IPS DF 6.9 (cell line): Measurements from ENCODE around the gene PDE6H.

ENCODE experiments used
- DNase-seq: peaks from one replicate; pipeline ENCODE4 v3.0.0-alpha.2; 2013; ENCODE audit warnings: low read depth, low spot score
- H3K27ac ChIP-seq: one replicate; pipeline ENCODE4 v1.5.1; 2013; ENCODE audit warnings: low read length, control low read depth
- H3K27me3 ChIP-seq: 2 replicates; pipeline ENCODE4 v1.6.1; 2013; ENCODE audit warnings: mild to moderate bottlenecking, low read length; ENCODE audit not compliant: control insufficient read depth, insufficient read depth
- H3K36me3 ChIP-seq: 2 replicates; pipeline ENCODE4 v1.6.1; 2013; ENCODE audit warnings: low read length; ENCODE audit not compliant: control insufficient read depth, insufficient read depth
- H3K4me1 ChIP-seq: 2 replicates; pipeline ENCODE4 v1.6.1; 2013; ENCODE audit warnings: low read length; ENCODE audit not compliant: control insufficient read depth, insufficient read depth
- H3K4me3 ChIP-seq: 2 replicates; pipeline ENCODE4 v1.5.1; 2013; ENCODE audit warnings: mild to moderate bottlenecking, low read length
- H3K9me3 ChIP-seq: 2 replicates; pipeline ENCODE4 v1.6.1; 2013; ENCODE audit warnings: low read length, inconsistent platforms; ENCODE audit not compliant: control insufficient read depth, insufficient read depth
- WGBS: extraction: QIAGEN DNeasy Blood & Tissue Kit; methylation state at CpG from one replicate; pipeline ENCODE4 v1.1.7; 2013; ENCODE audit warnings: mixed read lengths, missing lambda C conversion rate; ENCODE audit not compliant: insufficient read length, insufficient coverage; 5-methylcytosine and 5-hydroxymethylcytosine counted together

Gene PDE6H

DNA sequence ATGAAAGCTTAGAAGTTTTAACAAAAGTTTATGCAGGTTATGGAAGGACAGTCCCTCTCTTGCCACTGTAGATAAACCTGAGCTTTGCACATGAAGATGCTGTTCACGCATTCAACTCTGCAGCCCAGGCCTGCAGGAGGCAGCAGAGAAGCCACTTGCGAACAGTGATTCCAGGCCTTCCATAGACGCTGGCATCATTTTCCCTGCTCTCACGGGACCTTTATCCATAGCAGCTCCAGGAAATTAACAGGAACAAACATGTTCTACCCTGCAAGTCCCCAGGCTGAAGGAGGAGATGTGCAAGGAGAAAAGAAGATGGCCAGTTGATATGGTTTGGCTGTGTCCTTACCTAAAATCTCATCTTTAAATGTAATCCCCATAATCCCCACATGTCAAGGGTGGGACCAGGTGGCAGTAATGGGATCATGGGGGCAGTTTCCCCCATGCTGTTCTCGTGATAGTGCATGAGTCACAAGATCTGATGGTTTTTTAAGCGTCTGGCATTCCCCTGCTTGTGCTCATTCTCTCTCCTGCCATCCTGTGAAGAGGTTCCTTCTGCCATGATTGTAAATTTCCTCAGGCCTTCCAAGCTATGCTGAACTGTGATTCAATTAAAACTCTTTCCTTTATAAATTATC, 36.5 kb upstream of the PDE6H start:
- no peak for DNase-seq
- no CpG with 5 or more reads among the region's 6 CpGs for WGBS
- no peak overlapping the region for H3K27ac ChIP-seq
- H3K9me3 ChIP-seq: no peaks in the 10 kb centered on the region
- H3K4me1 ChIP-seq: no peaks in the 10 kb centered on the region
- no peaks in the 10 kb centered on the region for H3K27me3 ChIP-seq
- H3K4me3 ChIP-seq: no peak overlapping the region
- H3K36me3 ChIP-seq: no peaks in the 10 kb centered on the region

DNA sequence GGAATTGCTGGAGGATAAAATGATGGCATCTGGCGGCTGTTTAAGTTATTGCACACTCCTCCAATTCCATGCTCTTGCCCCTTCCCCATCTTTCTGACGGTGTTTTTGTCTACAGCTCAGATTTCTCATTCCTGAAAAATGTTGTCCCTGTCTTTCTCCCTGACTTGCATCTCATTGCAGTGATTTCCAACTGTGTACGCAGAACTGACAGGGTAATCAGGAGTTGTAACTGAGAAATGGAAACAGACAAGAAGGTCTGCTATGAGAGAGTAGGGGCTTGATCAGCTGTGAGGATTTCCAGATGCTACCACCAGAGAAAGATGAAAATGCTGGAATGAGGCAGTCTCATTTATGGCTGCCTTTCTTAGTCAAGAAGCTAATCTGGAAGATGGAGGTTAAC, 35.8 kb upstream of the PDE6H start:
- H3K4me1 ChIP-seq: no peaks in the 10 kb centered on the region
- H3K27me3 ChIP-seq: no peaks in the 10 kb centered on the region
- DNase-seq: no peak
- no peaks in the 10 kb centered on the region for H3K36me3 ChIP-seq
- H3K27ac ChIP-seq: no peak overlapping the region
- WGBS: no CpG with 5 or more reads among the region's 3 CpGs
- H3K9me3 ChIP-seq: no peaks in the 10 kb centered on the region
- no peak overlapping the region for H3K4me3 ChIP-seq

DNA sequence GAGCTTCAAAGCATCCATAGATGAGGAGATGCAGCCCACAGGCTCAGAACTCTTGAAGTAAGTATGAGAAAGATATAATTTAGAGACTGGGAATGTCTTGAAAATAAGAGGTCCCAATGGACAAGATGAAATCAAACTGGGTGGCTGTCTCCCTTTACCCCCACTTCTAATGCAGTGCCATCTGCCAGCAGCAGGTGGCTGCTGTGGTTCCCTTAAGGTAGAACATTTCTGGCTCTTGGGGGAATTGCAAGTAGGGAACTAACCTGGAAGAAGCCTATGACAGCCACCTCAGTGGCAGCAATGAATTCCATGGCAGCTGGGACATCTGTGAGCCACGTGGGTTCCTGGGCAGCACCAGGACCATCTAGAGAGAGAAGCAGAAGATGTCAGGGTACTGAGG, 35.2 kb upstream of the PDE6H start:
- DNase-seq: no peak
- Histone ChIP-seq H3K4me3 (no peak overlapping the region), H3K36me3 (no peaks in the 10 kb centered on the region), H3K27ac (no peak overlapping the region), H3K4me1 (no peaks in the 10 kb centered on the region), H3K9me3 (no peaks in the 10 kb centered on the region), H3K27me3 (no peaks in the 10 kb centered on the region)
- no CpG with 5 or more reads among the region's 1 CpG for WGBS

DNA sequence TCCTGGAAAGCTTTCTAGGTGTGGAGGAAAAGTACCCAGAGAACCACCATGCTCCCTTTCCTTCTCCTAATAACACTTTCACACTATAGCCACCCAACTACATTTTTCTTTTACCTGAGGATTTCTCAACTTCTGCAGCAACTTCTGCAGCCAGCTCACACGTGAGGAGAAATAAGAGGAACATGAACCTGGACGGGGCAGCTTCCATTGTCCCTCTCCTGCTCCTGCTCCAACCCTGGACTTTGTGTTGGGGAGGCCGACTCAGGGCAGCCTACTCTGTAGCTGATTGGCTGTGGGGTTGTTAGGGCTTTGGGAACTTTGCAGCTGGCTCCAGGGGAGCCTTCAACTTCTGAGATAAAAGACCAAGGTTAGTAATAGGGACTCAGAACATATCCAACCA, 34.5 kb upstream of the PDE6H start, which contains the start of gene ERP27:
TSS of gene ERP27 (minus strand) at position 237 of the 400 bp plus-strand sequence. CDS start at position 208, 29 bp downstream.
- H3K36me3 ChIP-seq: no peaks in the 10 kb centered on the region
- no peaks in the 10 kb centered on the region for H3K4me1 ChIP-seq
- H3K27ac ChIP-seq: no peak within 1 kb of the TSS
- no peak within 1 kb of the TSS for H3K4me3 ChIP-seq
- WGBS: no CpG with 5 or more reads among the region's 3 CpGs
- H3K27me3 ChIP-seq: no peaks in the 10 kb centered on the region
- DNase-seq: no peak
- no peaks in the 10 kb centered on the region for H3K9me3 ChIP-seq

DNA sequence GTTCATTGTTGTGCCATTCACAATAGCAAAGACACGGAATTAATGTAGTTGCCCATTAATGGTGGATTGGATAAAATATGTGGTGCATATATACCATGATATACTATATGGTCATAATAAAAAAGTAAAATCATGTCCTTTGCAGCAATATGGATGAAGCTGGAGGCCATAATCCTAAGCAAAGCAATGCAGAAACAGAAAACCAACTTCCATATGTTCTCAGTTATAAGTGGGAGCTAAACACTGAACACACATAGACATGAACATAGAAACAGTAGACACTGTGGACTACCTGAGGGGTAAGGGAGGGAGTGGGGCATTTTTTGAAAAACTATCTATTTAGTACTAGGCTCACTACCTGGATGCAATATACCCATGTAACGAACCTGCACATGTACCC, 31.5 kb upstream of the PDE6H start:
- no peak overlapping the region for H3K4me3 ChIP-seq
- no peaks in the 10 kb centered on the region for H3K36me3 ChIP-seq
- H3K27ac ChIP-seq: no peak overlapping the region
- H3K4me1 ChIP-seq: no peaks in the 10 kb centered on the region
- H3K9me3 ChIP-seq: no peaks in the 10 kb centered on the region
- no CpG with 5 or more reads among the region's 2 CpGs for WGBS
- H3K27me3 ChIP-seq: no peaks in the 10 kb centered on the region
- DNase-seq: no peak

DNA sequence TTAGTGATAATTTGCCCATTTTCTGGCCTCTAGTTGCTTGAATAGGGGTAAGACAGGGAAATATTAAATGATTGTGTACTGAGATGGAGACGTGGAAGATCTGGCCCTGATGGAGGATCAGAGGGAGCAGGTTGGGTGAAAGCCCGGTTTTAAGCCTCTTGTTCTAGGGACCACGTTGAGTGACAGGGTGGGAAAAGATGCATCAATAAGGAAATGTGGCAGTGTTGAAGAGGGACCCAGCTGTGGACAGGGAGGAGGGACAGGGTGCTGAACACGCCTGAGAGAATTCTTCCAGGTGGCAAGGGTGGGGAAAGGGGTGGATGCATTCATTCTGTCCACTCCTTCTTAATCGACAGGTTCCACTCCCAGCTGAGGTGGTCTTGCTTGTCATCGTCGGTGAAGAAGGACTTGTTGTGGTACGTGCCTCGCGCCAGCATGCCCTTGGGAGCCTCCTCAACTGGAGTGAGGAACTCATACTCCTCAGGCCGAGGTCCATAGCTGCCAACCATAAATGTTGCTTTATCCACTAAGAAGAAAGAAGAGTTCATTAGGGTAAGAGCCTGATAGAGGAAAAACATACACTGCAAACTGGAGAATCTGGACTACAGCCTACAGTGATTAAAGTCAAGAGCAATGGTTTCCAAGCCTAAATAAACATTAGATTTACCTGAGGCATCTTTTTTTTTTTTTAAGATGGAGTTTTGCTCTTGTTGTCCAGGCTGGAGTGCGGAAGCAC, 30.5 kb upstream of the PDE6H start:
- Histone ChIP-seq H3K36me3 (no peaks in the 10 kb centered on the region), H3K4me3 (no peak overlapping the region), H3K9me3 (no peaks in the 10 kb centered on the region), H3K27me3 (no peaks in the 10 kb centered on the region), H3K4me1 (no peaks in the 10 kb centered on the region), H3K27ac (no peak overlapping the region)
- WGBS: no CpG with 5 or more reads among the region's 12 CpGs
- no peak for DNase-seq

DNA sequence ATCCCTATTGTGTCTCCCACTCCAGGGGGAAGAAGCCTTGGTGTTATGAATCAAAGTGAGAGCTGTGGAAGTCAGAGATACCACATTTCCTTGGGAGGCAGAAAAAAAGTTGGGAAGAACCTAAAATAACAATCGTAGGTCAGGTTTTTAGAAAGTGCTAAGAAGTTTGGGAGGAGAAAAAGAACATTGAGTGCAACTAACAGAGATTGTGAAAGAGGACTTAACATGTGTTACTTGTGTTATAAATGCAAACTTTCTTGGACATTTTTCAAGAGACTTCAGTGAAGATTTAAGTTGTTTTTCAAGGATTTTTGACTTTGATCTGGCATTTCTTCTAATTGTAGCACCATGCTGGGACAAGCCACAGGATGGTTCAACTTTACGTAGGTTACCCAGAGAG, 26.7 kb upstream of the PDE6H start:
- no CpG with 5 or more reads among the region's 2 CpGs for WGBS
- Histone ChIP-seq H3K36me3 (no peaks in the 10 kb centered on the region), H3K27me3 (no peaks in the 10 kb centered on the region), H3K4me1 (no peaks in the 10 kb centered on the region), H3K27ac (no peak overlapping the region), H3K9me3 (no peaks in the 10 kb centered on the region), H3K4me3 (no peak overlapping the region)
- no peak for DNase-seq

DNA sequence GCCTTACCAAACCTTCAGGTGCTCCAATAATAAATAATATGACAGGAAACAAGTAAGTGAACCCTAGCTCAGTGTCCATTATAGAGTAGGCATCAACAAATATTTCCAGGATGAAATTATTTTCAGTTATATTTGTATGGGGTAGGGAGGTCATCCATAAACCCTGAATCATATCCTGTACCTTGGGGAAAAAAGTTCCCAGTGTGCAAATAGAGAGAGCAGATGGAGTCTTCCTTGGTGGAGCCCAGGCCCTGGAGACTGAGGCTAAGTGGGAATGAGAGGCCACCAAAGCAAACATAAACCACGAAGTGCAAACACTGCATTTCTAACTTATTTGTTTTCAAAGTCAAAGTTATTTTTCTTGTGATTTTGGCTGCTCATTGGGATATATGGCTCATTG, 26.0 kb upstream of the PDE6H start:
- no peak for DNase-seq
- no peaks in the 10 kb centered on the region for H3K36me3 ChIP-seq
- no CpG with 5 or more reads among the region's 1 CpG for WGBS
- no peak overlapping the region for H3K27ac ChIP-seq
- H3K27me3 ChIP-seq: no peaks in the 10 kb centered on the region
- H3K4me1 ChIP-seq: no peaks in the 10 kb centered on the region
- H3K9me3 ChIP-seq: no peaks in the 10 kb centered on the region
- no peak overlapping the region for H3K4me3 ChIP-seq

DNA sequence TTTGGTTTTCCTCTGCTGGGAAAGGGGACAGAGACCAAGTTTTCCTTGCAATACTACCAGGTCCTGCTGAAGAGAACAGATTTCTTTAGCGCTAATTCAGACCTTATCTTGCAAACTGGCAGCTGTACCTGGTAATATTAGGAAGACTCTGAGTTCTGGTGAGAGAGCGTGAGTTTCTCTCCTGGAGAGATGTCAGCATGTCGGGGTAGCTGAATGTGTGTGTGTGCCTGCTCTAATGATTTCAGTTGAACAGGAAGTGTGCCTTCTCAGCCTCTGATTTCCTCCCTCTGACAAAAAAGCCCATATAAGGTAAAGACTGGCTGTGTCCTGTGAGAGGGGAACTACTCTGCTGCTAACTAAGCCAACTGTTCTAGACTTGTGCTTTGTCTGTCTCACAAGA, 24.2 kb upstream of the PDE6H start:
- no peaks in the 10 kb centered on the region for H3K36me3 ChIP-seq
- no peaks in the 10 kb centered on the region for H3K9me3 ChIP-seq
- no peak for DNase-seq
- H3K4me1 ChIP-seq: no peaks in the 10 kb centered on the region
- H3K27ac ChIP-seq: no peak overlapping the region
- no peaks in the 10 kb centered on the region for H3K27me3 ChIP-seq
- WGBS: no CpG with 5 or more reads among the region's 3 CpGs
- no peak overlapping the region for H3K4me3 ChIP-seq

DNA sequence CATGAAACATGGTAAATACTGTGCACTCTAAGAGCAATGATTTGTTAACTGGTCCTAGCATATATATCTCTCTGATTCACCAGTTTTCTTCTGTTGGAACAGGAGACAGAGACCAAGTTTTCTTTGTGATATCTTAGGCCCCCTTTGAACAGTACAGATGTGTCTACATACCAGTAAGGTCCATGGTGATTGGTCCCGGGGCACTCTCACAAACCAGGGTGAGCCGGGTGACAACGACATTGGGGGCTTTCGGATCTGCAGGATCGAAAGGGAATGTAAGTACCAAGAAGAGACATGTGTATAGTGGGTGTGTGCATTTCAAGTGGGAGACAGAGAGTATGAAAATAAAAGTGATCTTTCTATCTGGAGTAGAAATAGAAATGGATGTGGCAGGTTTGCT, 23.2 kb upstream of the PDE6H start:
- Histone ChIP-seq H3K36me3 (no peaks in the 10 kb centered on the region), H3K4me3 (no peak overlapping the region), H3K27ac (no peak overlapping the region), H3K9me3 (no peaks in the 10 kb centered on the region), H3K27me3 (no peaks in the 10 kb centered on the region), H3K4me1 (no peaks in the 10 kb centered on the region)
- no peak for DNase-seq
- WGBS: no CpG with 5 or more reads among the region's 5 CpGs

DNA sequence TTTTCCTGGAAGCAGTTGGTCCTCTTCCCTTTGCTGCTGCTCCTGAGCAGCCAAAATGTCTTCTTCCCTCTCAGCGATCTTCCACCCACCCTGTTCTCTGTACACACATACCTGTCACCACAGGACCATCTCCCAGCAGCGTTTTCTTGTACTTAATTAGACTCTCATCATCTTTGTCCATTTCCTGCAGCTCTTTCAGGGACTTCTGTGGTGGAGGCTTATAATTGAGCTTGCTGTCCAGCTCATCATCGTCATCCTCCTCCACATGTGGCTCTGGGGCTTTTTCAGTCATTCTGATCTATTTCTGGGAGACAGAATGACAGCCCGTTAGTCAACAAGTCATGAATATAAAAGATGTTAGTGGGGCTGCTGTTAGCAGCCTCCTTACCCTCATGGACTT, 22.4 kb upstream of the PDE6H start:
- H3K4me3 ChIP-seq: no peak overlapping the region
- H3K27ac ChIP-seq: no peak overlapping the region
- H3K36me3 ChIP-seq: no peaks in the 10 kb centered on the region
- no peak for DNase-seq
- H3K9me3 ChIP-seq: no peaks in the 10 kb centered on the region
- WGBS: no CpG with 5 or more reads among the region's 4 CpGs
- no peaks in the 10 kb centered on the region for H3K27me3 ChIP-seq
- no peaks in the 10 kb centered on the region for H3K4me1 ChIP-seq
